ENCODE results near the gene NAT16.
"Not testable (repeated sequence)": the region's sequence is repeated elsewhere in the genome, so short reads cannot be mapped to it uniquely, and the experiment has no call there.

The NAT16 gene

GRCh38 chr7:101125989-101126650, 54.0 kb downstream of the NAT16 start:
- no peak for DNase-seq (ENCODE audit: low read depth in 2 of 2)

GRCh38 chr7:101124376-101125056, 55.6 kb downstream of the NAT16 start:
- DNase-seq (ENCODE audit: low read depth in 2 of 2) = no peak

GRCh38 chr7:101123703-101124068, 56.4 kb downstream of the NAT16 start:
- no peak for DNase-seq (ENCODE audit: low read depth in 2 of 2)

DNA sequence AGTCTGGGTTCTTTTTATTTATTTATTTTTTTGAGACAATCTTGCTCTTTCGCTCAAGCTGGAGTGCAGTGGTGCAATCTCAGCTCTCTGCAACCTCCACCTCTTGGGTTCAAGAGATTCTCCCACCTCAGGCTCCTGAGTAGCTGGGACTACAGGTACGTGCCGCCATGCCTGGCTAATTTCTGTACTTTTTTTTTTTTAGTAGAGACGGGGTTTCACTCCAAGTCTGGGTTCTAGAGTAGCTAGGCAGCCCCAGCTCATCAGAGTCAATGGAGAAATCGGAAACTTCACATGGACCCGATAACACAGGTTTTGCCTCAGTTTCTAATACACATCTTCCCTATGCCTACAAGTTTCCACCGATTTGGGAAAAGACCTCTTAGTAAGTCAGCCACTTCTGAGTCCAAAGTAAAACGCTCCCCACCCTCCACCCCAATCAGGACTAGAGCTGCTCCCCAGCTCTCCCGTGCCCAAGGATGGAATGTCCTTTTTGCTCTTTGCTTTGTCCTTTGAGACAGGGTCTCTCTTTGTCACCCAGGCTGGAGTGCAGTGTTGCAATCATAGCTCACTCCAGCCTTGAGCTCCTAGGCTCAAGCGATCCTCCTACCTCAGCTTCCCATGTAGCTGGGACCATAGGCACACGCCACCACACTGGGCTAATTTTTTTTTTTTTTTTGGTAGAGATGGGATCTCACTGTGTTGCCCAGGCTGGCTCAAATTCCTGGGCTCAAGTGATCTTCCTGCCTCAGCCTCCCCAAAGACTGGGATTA, 57.0 kb downstream of the NAT16 start:
- no peak for DNase-seq (ENCODE audit: low read depth in 2 of 2)

GRCh38 chr7:101121991-101122932, 57.8 kb downstream of the NAT16 start:
- no peak for DNase-seq (ENCODE audit: low read depth in 2 of 2)

DNA sequence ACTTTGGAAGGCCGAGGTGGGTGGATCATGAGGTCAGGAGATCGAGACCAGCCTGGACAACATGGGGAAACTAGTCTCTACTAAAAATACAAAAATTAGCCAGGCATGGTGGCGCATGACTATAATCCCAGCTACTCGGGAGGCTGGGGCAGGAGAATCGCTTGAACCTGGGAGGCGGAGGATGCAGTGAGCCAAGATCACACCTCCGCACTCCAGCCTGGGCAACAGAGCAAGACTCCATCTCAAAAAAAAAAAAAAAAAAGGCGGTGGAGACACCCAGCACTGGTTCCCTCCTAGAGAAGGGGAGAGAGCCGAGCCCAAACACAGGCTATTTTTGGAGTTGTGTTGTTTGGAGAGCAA, 58.5 kb downstream of the NAT16 start:
- DNase-seq (ENCODE audit: low read depth in 2 of 2) = not testable (repeated sequence)
